HEK293 (cell line): Measurements from ENCODE around the gene ACTL6B.
A peak's percentile ranks its signal among the peaks of the same experiment; 100 is the strongest.

Source experiments
- CTCF ChIA-PET: fragments of 350-600 bp; formaldehyde crosslinking; extraction: SDS; loops from one replicate; lab custom pipeline; 2021; ENCODE audit warnings: antibody characterized with exemption; lab: Yijun Ruan, JAX
- POLR2A ChIA-PET: fragments of 300-600 bp; formaldehyde crosslinking; extraction: SDS; loops from one replicate; lab custom pipeline; 2020; ENCODE audit warnings: antibody characterized with exemption, inconsistent platforms; lab: Yijun Ruan, JAX
- H3K27ac ChIP-seq: fragments of 200-500 bp; sonication (Bioruptor generic); 2 replicates; pipeline ENCODE4 v1.5.1; 2014; ENCODE audit warnings: low read depth, low read length, control low read depth, inconsistent platforms; ENCODE audit errors: extremely low read depth
- H3K36me3 ChIP-seq, 2 experiments: fragments of 200-500 bp in 1 of 2; sonication (Bioruptor generic) in 1 of 2; 1 replicate in 1 of 2; 2 replicates in 1 of 2; pipeline ENCODE4 v1.5.1; 2014 to 2017; ENCODE audit warnings: inconsistent platforms in 2 of 2, low read length in 2 of 2; ENCODE audit not compliant: control insufficient read depth in 2 of 2, insufficient read depth in 1 of 2
- H3K4me1 ChIP-seq: fragments of 200-500 bp; sonication (Bioruptor generic); 2 replicates; pipeline ENCODE4 v1.5.1; 2014; ENCODE audit warnings: mild to moderate bottlenecking, low read length, inconsistent platforms; ENCODE audit not compliant: control insufficient read depth, insufficient read depth
- H3K4me3 ChIP-seq: 2 replicates; pipeline ENCODE4 v1.5.1; 2011; ENCODE audit warnings: low read depth, mild to moderate bottlenecking, control low read depth, low read length, moderate library complexity
- H3K9me3 ChIP-seq: fragments of 200-500 bp; sonication (Bioruptor generic); 2 replicates; pipeline ENCODE4 v1.5.1; 2014; ENCODE audit warnings: low read depth, low read length, inconsistent platforms; ENCODE audit not compliant: control insufficient read depth, insufficient read depth
- EGR2 ChIP-seq: fragments of 450-650 bp; formaldehyde crosslinking; IDR thresholded peaks from 2 replicates; pipeline ENCODE4 v1.5.1; 2016; ENCODE audit warnings: low read depth, missing biosample characterization, missing genetic modification characterization
- GLIS1 ChIP-seq: fragments of 450-650 bp; formaldehyde crosslinking; IDR thresholded peaks from 2 replicates; pipeline ENCODE4 v1.5.1; 2016; ENCODE audit warnings: missing biosample characterization, missing genetic modification characterization
- GLIS2 ChIP-seq: fragments of 450-650 bp; formaldehyde crosslinking; IDR thresholded peaks from 2 replicates; pipeline ENCODE4 v1.5.1; 2016; ENCODE audit warnings: missing biosample characterization, missing genetic modification characterization
- HIC1 ChIP-seq: fragments of 450-650 bp; formaldehyde crosslinking; IDR thresholded peaks from 2 replicates; pipeline ENCODE4 v1.5.1; 2016; ENCODE audit warnings: missing biosample characterization, missing genetic modification characterization
- KLF1 ChIP-seq: fragments of 450-650 bp; formaldehyde crosslinking; IDR thresholded peaks from 2 replicates; pipeline ENCODE4 v1.5.1; 2016; ENCODE audit warnings: missing biosample characterization, missing genetic modification characterization
- KLF17 ChIP-seq: fragments of 450-650 bp; formaldehyde crosslinking; IDR thresholded peaks from 2 replicates; pipeline ENCODE4 v1.5.1; 2016; ENCODE audit warnings: missing biosample characterization, missing genetic modification characterization
- KLF8 ChIP-seq: fragments of 450-650 bp; formaldehyde crosslinking; IDR thresholded peaks from 2 replicates; pipeline ENCODE4 v1.5.1; 2016; ENCODE audit warnings: missing biosample characterization, missing genetic modification characterization
- PBX3 ChIP-seq: sonication (generic); formaldehyde crosslinking; IDR thresholded peaks from 2 replicates; pipeline ENCODE4 v1.8.1; 2022; ENCODE audit warnings: mild to moderate bottlenecking, moderate library complexity, missing genetic modification reagents
- PRDM10 ChIP-seq: fragments of 450-650 bp; formaldehyde crosslinking; IDR thresholded peaks from 2 replicates; pipeline ENCODE4 v1.5.1; 2016; ENCODE audit warnings: missing biosample characterization, missing genetic modification characterization
- PRDM2 ChIP-seq: fragments of 450-650 bp; formaldehyde crosslinking; IDR thresholded peaks from 2 replicates; pipeline ENCODE4 v1.5.1; 2016; ENCODE audit warnings: missing biosample characterization, missing genetic modification characterization, borderline replicate concordance
- RBAK ChIP-seq: fragments of 450-650 bp; formaldehyde crosslinking; IDR thresholded peaks from 2 replicates; pipeline ENCODE4 v1.5.1; 2016; ENCODE audit warnings: missing biosample characterization, missing genetic modification characterization
- SCRT2 ChIP-seq: fragments of 450-650 bp; formaldehyde crosslinking; IDR thresholded peaks from 2 replicates; pipeline ENCODE4 v1.5.1; 2016; ENCODE audit warnings: missing biosample characterization, missing genetic modification characterization
- TRIM28 ChIP-seq: IDR thresholded peaks from 2 replicates; pipeline ENCODE4 v1.6.1; 2011; ENCODE audit warnings: low read length, control low read depth, borderline replicate concordance
- ZBTB17 ChIP-seq: fragments of 450-650 bp; formaldehyde crosslinking; IDR thresholded peaks from 2 replicates; pipeline ENCODE4 v1.5.1; 2016; ENCODE audit warnings: missing biosample characterization, missing genetic modification characterization
- ZEB2 ChIP-seq: fragments of 450-650 bp; formaldehyde crosslinking; IDR thresholded peaks from 2 replicates; pipeline ENCODE4 v1.5.1; 2016; ENCODE audit warnings: missing biosample characterization, missing genetic modification characterization
- ZFHX2 ChIP-seq: fragments of 450-650 bp; formaldehyde crosslinking; conservative IDR thresholded peaks from 2 replicates; pipeline ENCODE4 v1.5.1; 2016; ENCODE audit warnings: missing biosample characterization, missing genetic modification characterization
- ZNF184 ChIP-seq: fragments of 450-650 bp; IDR thresholded peaks from 2 replicates; pipeline ENCODE4 v1.5.1; 2018; ENCODE audit warnings: missing biosample characterization, mild to moderate bottlenecking, missing genetic modification characterization
- ZNF221 ChIP-seq: fragments of 450-650 bp; formaldehyde crosslinking; IDR thresholded peaks from 2 replicates; pipeline ENCODE4 v1.5.1; 2017; ENCODE audit warnings: missing biosample characterization, missing genetic modification characterization, borderline replicate concordance
- ZNF654 ChIP-seq: fragments of 450-650 bp; formaldehyde crosslinking; IDR thresholded peaks from 2 replicates; pipeline ENCODE4 v1.5.1; 2016; ENCODE audit warnings: low read depth, missing biosample characterization, missing genetic modification characterization
- ZNF677 ChIP-seq: fragments of 450-650 bp; IDR thresholded peaks from 2 replicates; pipeline ENCODE4 v1.5.0; 2018; ENCODE audit warnings: missing biosample characterization, mild to moderate bottlenecking, missing genetic modification characterization, moderate library complexity

ACTL6B gene

GRCh38 chr7:100680576-100681271 is 24.5 kb upstream of the ACTL6B start:
- Histone ChIP-seq H3K27ac (no peak overlapping the region), H3K9me3 (no peaks in the 10 kb centered on the region), H3K36me3 (peaks cover 0 to 86% of the 10 kb centered on the region in 2 experiments; a peak in 2 of 3 replicates), H3K4me1 (peaks cover 6% of the 10 kb centered on the region; the same call in 1 of the 2 replicates), H3K4me3 (no peak overlapping the region)
- ChIA-PET CTCF (interaction anchor here (0.6 to 8.4 kb wide), 3 partner anchors 11 to 116 kb away, joined by 3 to 77 read pairs (median 4); no protein-coding TSS in a partner anchor), POLR2A (interaction anchor here (0.6 to 1.7 kb wide), 6 partner anchors 25 to 172 kb away, joined by 3 to 8 read pairs (median 4); partner anchors contain the start of genes FBXO24, LRCH4, POP7 and SLC12A9)
- 0 out of 2 replicates have a peak, but pooled peaks have one; percentile 5 for TF ChIP-seq ZNF677 (tag by site-specific recombination)
- TF ChIP-seq ZNF221 = no peak
- peak; percentile 51; the same call in 1 of the 2 replicates for TF ChIP-seq EGR2 (tag by site-specific recombination)
- no peak for TF ChIP-seq ZEB2 (tag by site-specific recombination)
- TF ChIP-seq PRDM10 (tag by site-specific recombination) = peak; percentile 96
- TF ChIP-seq ZNF654 (tag by site-specific recombination) = no peak
- TF ChIP-seq RBAK (tag by site-specific recombination) = no peak
- TF ChIP-seq KLF8 = peak; percentile 41; the same call in 1 of the 2 replicates
- no peak for TF ChIP-seq PBX3 (CRISPR knock-in tag)
- TF ChIP-seq KLF1 = peak; percentile 28; the same call in 1 of the 2 replicates
- no peak for TF ChIP-seq PRDM2 (tag by site-specific recombination)
- TF ChIP-seq ZNF184 = no peak
- peak; percentile 45; the same call in 1 of the 2 replicates for TF ChIP-seq GLIS1 (tag by site-specific recombination)
- peak; percentile 73 for TF ChIP-seq GLIS2 (tag by site-specific recombination)
- peak; percentile 18; the same call in 1 of the 2 replicates for TF ChIP-seq KLF17 (tag by site-specific recombination)
- peak; percentile 30; the same call in 1 of the 2 replicates for TF ChIP-seq SCRT2 (tag by site-specific recombination)
- peak; percentile 92 for TF ChIP-seq HIC1 (tag by site-specific recombination)
- TF ChIP-seq ZBTB17 (tag by site-specific recombination) = 0 out of 2 replicates have a peak, but pooled peaks have one; percentile 30
- no peak for TF ChIP-seq TRIM28
- peak; percentile 74 for TF ChIP-seq ZFHX2 (tag by site-specific recombination)
- TF ChIP-seq, all 188 proteins: peak for 12
